ENCODE results near the gene GRK3. TPM values are rescaled to one million over a fixed set of nuclear protein-coding genes. Genes with fewer than 3 reads are reported as not detected.
"Not testable (repeated sequence)": the region's sequence is repeated elsewhere in the genome, so short reads cannot be mapped to it uniquely, and the experiment has no call there.

Gene GRK3
- total RNA-seq, 2 donors from 2014 or later = 19.4 to 21.0 TPM

DNA sequence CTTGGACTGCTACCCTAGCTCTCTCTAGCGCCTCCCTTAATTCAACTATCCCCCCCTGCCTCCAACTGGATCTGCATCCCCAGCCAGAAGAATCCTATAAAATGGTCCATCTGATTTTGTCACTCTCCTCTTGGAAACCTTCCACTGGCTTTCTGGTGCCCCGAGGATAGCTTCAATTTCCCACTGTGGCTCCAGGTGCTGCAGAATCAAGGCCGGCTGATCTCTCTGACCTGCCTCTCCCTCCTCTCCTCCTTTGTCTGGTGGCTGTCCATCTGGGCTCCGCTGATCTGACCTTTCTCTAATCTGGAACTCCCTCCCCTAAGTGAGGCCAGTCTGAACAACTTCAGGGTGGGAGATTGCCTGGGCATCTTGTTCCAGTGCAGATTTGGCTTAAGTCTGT lies 6.1 kb upstream of the GRK3 start:
- Histone ChIP-seq H3K4me1 (ENCODE audit: control insufficient read depth, insufficient read depth, low read length) (no peaks in the 10 kb centered on the region), H3K9me3 (ENCODE audit: control insufficient read depth, low read length) (no peaks in the 10 kb centered on the region), H3K36me3 (ENCODE audit: control insufficient read depth, insufficient read depth, low read length) (no peaks in the 10 kb centered on the region), H3K9ac (ENCODE audit: extremely low read depth, low read length, poor library complexity, severe bottlenecking) (no peak overlapping the region), H3K27ac (ENCODE audit: low read depth, low read length) (no peak overlapping the region), H3K4me3 (ENCODE audit: low read length) (no peak overlapping the region), H3K27me3 (ENCODE audit: control insufficient read depth, insufficient read depth, low read length, poor library complexity, severe bottlenecking) (peaks cover 9% of the 10 kb centered on the region)
- TF ChIP-seq, protein P1, sequence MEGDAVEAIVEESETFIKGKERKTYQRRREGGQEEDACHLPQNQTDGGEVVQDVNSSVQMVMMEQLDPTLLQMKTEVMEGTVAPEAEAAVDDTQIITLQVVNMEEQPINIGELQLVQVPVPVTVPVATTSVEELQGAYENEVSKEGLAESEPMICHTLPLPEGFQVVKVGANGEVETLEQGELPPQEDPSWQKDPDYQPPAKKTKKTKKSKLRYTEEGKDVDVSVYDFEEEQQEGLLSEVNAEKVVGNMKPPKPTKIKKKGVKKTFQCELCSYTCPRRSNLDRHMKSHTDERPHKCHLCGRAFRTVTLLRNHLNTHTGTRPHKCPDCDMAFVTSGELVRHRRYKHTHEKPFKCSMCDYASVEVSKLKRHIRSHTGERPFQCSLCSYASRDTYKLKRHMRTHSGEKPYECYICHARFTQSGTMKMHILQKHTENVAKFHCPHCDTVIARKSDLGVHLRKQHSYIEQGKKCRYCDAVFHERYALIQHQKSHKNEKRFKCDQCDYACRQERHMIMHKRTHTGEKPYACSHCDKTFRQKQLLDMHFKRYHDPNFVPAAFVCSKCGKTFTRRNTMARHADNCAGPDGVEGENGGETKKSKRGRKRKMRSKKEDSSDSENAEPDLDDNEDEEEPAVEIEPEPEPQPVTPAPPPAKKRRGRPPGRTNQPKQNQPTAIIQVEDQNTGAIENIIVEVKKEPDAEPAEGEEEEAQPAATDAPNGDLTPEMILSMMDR (conservative IDR thresholded peaks at IDR 0.05) = no peak
- H3K27ac Mint-ChIP-seq = no peak overlapping the region
- 79 to 87% methylated on average over 4 of the region's 4 CpGs for WGBS, 2 experiments (ENCODE audit: insufficient coverage in 1 of 2, insufficient read length in 1 of 2)
- no peak overlapping the region for H3K4me3 Mint-ChIP-seq
- no peaks in the 10 kb centered on the region for H3K36me3 Mint-ChIP-seq (ENCODE audit: low read depth)
- no peaks in the 10 kb centered on the region for H3K4me1 Mint-ChIP-seq
- no peaks in the 10 kb centered on the region for H3K9me3 Mint-ChIP-seq
- no peak for DNase-seq
- peaks cover 35% of the 10 kb centered on the region for H3K27me3 Mint-ChIP-seq (ENCODE audit: insufficient read depth)

DNA sequence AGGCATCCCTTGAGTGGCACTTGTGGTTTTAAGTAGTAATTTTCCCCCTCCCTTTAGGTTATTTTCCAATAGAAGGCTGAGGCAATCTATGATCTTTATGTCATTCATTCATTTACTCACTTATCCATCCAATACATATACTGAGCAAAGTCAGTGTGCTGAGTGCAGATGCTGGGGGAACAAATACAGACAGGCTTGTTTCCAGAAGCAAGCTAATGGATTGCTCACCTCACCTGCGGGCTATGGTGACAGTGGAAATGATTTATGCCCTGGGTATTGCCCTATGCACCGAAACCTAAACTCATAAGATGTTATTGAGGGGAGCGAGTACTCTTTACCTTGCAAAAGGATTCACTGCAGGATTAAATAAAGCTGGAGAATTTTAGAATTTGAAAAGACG lies 4.6 kb upstream of the GRK3 start:
- not testable (repeated sequence) for DNase-seq; H3K36me3 ChIP-seq (ENCODE audit: control insufficient read depth, insufficient read depth, low read length); H3K9me3 ChIP-seq (ENCODE audit: control insufficient read depth, low read length); H3K27ac ChIP-seq (ENCODE audit: low read depth, low read length); H3K4me1 ChIP-seq (ENCODE audit: control insufficient read depth, insufficient read depth, low read length); H3K27ac Mint-ChIP-seq; H3K9ac ChIP-seq (ENCODE audit: extremely low read depth, low read length, poor library complexity, severe bottlenecking); H3K4me1 Mint-ChIP-seq; H3K36me3 Mint-ChIP-seq (ENCODE audit: low read depth); H3K4me3 ChIP-seq (ENCODE audit: low read length); H3K9me3 Mint-ChIP-seq; H3K4me3 Mint-ChIP-seq
- peaks cover 19% of the 10 kb centered on the region for H3K27me3 ChIP-seq (ENCODE audit: control insufficient read depth, insufficient read depth, low read length, poor library complexity, severe bottlenecking)
- WGBS, 2 experiments (ENCODE audit: insufficient coverage in 1 of 2, insufficient read length in 1 of 2) = 82% methylated on average over 3 of the region's 4 CpGs; no CpG with 5 or more reads in 1 of the 2 experiments
- peaks cover 45% of the 10 kb centered on the region for H3K27me3 Mint-ChIP-seq (ENCODE audit: insufficient read depth)

DNA sequence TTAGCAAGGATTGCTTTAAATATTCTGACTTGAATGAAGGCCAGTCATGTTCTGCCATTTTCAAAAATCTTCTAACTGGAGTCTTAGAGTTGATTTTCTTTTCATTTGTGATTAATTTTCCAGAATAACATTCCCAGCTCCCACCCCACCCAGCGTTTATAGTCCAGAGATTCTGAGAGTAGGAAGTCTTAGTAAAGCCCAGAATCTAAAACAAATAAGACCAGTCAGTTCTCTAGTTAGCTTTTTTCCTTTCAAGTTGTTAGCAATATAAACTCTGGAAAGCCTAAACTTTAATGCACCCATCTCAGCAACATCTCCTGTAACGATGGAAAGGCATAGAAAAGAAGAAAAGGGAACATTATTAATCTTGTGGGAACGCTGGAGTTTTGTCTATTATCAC lies 3.3 kb upstream of the GRK3 start:
- H3K36me3 ChIP-seq (ENCODE audit: control insufficient read depth, insufficient read depth, low read length); H3K9me3 ChIP-seq (ENCODE audit: control insufficient read depth, low read length); H3K4me3 Mint-ChIP-seq: not testable (repeated sequence)

DNA sequence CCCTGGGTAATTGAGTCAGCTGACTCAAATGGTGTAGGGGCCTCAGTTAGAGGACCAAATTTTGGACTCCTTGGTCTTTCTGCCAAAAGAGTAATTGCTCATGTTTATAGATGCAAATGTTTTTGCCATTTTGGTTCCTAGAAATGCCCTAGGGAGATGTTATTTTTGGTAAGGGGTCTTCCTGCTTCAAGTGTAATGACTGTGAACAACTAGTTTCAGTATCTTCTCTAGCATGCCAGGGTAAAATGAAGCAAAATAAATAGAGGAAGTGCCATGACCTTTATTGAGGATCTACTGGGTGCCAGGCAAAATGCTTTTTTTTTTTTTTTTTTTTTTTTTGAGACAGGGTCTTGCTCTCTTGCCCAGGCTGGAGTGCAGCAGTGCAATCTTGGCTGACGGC lies 2.5 kb upstream of the GRK3 start:
- H3K36me3 Mint-ChIP-seq (ENCODE audit: low read depth); H3K9me3 ChIP-seq (ENCODE audit: control insufficient read depth, low read length); H3K27ac Mint-ChIP-seq; H3K27ac ChIP-seq (ENCODE audit: low read depth, low read length); H3K36me3 ChIP-seq (ENCODE audit: control insufficient read depth, insufficient read depth, low read length); DNase-seq; H3K4me3 Mint-ChIP-seq; H3K9me3 Mint-ChIP-seq; H3K9ac ChIP-seq (ENCODE audit: extremely low read depth, low read length, poor library complexity, severe bottlenecking); H3K4me3 ChIP-seq (ENCODE audit: low read length); H3K4me1 ChIP-seq (ENCODE audit: control insufficient read depth, insufficient read depth, low read length): not testable (repeated sequence)
- H3K27me3 ChIP-seq (ENCODE audit: control insufficient read depth, insufficient read depth, low read length, poor library complexity, severe bottlenecking) = peaks cover 19% of the 10 kb centered on the region
- peaks cover 45% of the 10 kb centered on the region for H3K27me3 Mint-ChIP-seq (ENCODE audit: insufficient read depth)
- H3K4me1 Mint-ChIP-seq = peaks cover 19% of the 10 kb centered on the region
- WGBS, 2 experiments (ENCODE audit: insufficient coverage in 1 of 2, insufficient read length in 1 of 2) = 76 to 86% methylated on average over 1 of the region's 1 CpG

More for the DNA sequence above, 3.3 kb upstream of the GRK3 start:
- 79% methylated on average over 2 of the region's 3 CpGs; no CpG with 5 or more reads in 1 of the 2 experiments for WGBS, 2 experiments (ENCODE audit: insufficient coverage in 1 of 2, insufficient read length in 1 of 2)
- not testable (repeated sequence) for H3K36me3 Mint-ChIP-seq (ENCODE audit: low read depth); H3K9ac ChIP-seq (ENCODE audit: extremely low read depth, low read length, poor library complexity, severe bottlenecking); H3K4me3 ChIP-seq (ENCODE audit: low read length); H3K9me3 Mint-ChIP-seq; H3K27ac Mint-ChIP-seq; H3K27ac ChIP-seq (ENCODE audit: low read depth, low read length); H3K4me1 ChIP-seq (ENCODE audit: control insufficient read depth, insufficient read depth, low read length); DNase-seq
- Mint-ChIP-seq H3K4me1 (peaks cover 11% of the 10 kb centered on the region), H3K27me3 (ENCODE audit: insufficient read depth) (peaks cover 45% of the 10 kb centered on the region)
- peaks cover 19% of the 10 kb centered on the region for H3K27me3 ChIP-seq (ENCODE audit: control insufficient read depth, insufficient read depth, low read length, poor library complexity, severe bottlenecking)

DNA sequence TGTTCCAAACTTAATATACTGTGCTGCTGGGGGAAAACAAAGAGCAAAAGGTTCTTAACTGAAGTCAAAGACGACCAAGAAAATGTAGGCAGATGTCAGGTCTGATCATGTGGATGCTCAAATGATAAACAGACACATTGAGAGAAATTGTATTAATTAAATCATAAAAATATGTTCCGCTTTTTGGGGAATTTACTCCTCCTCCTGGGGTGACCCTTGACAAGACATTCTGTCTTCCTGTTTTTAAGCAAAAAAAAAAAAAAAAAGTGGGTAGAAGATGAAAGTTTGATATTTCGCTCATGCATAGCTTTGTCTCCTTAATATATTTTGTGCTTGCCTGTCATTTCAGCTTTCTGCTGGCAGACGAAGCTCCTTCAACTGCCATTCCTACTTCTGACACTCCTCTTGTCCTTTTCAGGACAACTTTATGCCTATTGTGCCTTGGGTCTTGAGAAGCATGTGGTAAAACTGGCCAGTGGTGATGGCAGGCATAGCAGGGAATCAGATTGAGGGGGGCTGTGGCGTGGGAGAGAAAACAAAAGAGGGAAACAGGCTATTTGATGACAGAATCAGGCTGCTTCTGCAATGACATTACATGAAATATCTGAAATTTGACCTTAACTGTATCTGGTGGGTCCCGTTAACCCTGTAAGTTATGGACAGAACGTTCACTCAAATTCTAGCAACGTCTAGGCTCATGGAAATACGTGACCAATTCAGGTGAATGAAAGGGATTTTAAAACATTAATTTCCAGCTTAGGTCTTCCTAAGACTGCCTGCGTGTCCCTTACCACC lies 1.3 kb upstream of the GRK3 start:
- peaks cover 44% of the 10 kb centered on the region for H3K27me3 Mint-ChIP-seq (ENCODE audit: insufficient read depth)
- Histone ChIP-seq H3K4me3 (ENCODE audit: low read length) (peak overlapping the region; percentile 82), H3K27me3 (ENCODE audit: control insufficient read depth, insufficient read depth, low read length, poor library complexity, severe bottlenecking) (peaks cover 19% of the 10 kb centered on the region)
- peak overlapping the region; percentile 77 for H3K4me3 Mint-ChIP-seq
- H3K27ac ChIP-seq (ENCODE audit: low read depth, low read length); DNase-seq; H3K36me3 Mint-ChIP-seq (ENCODE audit: low read depth); H3K27ac Mint-ChIP-seq; H3K9ac ChIP-seq (ENCODE audit: extremely low read depth, low read length, poor library complexity, severe bottlenecking); H3K9me3 Mint-ChIP-seq; H3K36me3 ChIP-seq (ENCODE audit: control insufficient read depth, insufficient read depth, low read length); H3K4me1 ChIP-seq (ENCODE audit: control insufficient read depth, insufficient read depth, low read length); H3K9me3 ChIP-seq (ENCODE audit: control insufficient read depth, low read length): not testable (repeated sequence)
- WGBS, 2 experiments (ENCODE audit: insufficient coverage in 1 of 2, insufficient read length in 1 of 2) = 46 to 58% methylated on average over 5 to 10 of the region's 10 CpGs
- H3K4me1 Mint-ChIP-seq = peaks cover 31% of the 10 kb centered on the region

Data from endodermal cell (in vitro differentiated cells).